HG03039 (cell line): ENCODE data around the gene AGER.
"Not testable (repeated sequence)": the region's sequence is repeated elsewhere in the genome, so short reads cannot be mapped to it uniquely, and the experiment has no call there.

ENCODE experiments used
- ATAC-seq: cut with Tn5 transposase; IDR thresholded peaks from one replicate; pipeline ENCODE4 v1.9.1; 2021; ENCODE audit warnings: mild to moderate bottlenecking, moderate library complexity; ENCODE audit not compliant: unreplicated experiment

Gene AGER

DNA sequence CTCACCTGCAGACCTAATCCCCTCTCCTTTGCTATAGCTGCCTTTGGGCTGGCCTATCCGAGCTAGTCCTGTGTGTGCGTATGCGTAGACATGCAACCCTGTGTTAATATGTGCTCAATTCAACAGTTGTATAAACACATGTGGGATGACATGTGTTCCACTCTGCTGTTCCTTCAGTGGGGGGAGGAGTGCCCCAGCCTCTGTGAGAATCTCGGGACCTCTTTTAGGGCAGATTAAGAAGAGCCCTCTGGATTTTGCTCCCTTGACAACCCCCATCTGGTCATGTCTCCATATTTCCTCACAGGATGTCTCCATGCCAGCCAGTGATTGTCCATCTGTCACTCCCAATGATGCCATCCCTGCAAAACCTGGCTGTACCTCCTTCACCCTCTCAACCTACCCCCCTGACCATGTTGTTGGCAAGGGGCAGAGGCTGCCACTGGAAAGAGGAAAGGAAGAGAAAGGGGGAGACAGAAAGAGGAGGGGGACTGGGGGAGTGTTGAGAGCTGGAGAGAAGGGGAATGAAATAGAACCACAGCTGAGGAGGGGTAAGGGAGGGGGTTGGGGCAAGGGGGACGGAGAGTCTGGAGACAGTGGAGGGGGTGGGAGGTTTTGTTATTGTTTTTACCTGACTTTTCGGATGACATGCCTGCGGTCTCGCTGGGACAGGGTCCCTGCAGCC, 32.7 kb downstream of the AGER start:
- ATAC-seq = no peak

- ATAC-seq = no peak
Measured at GRCh38 chr6:32149932-32150870, 33.9 kb downstream of the AGER start.

DNA sequence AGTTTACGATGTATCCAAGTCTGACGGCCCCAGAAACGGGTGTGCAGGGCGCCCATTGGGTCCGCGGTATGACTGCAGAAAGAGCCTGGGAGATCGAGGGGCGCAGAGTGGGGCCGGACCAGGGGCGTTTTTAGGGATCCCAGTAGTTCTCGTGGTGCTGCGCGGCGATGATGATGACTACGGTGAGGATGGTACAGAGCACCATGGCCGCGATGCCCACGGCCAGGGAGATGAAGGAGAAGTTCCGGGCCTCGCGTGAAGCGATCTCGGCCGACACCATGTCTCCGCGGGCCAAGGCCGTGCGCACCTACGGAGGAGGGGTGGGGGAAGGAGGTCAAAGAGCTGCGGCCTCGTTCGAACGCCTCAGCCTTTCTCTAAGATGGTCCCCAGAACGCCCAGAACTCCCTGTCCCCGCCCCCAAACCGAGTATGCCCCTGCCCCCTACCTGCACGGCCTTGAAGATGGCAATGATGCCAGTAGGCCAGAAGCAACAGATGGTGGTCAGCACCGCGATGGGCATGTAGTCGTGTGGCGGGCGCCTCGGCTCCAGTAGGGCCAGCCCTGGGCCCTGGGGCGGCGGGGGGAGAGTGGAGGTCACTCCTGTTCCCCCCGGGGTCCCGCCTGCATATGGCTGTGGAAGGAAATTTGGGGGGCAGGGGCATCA, 34.8 kb downstream of the AGER start:
- ATAC-seq = no peak

DNA sequence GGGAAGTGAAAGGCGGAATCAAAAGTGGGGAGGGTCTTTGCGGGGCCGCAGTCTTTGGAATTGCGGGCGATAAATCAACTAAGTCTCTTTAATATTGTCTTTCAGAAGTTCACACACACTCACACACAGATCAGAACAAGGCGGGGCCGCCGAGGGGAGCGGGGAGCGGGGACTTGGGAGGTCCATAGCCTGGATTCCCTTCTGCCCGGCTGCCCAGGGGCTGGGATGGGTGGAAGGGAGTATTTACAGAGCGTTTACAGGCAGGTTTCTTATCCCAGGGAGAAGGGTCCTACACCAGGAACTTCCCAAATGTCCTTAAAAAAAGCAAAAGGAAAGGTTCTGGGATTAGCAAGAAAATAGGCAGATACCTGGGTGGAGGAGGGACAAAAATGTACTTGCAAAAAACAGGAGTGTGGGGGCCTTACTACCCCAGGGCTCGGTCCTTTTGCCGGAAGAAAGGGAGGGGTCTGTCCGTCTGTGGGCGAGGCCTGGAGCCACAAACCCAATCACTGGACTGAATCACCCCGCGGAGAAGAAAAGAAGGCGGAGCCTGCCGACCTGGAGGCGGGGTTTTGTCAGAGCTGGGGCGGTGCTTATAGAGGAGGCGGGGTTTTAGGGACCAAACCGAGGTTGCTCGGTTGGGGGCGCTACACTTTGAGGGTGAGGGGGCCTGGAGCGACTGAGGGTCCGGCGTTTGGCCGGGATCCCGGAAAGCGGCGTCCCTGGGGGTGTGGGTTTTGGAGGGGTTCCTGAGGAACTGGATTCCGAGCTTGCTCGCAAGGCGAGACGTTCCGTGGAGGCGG, 35.6 kb downstream of the AGER start:
- no peak for ATAC-seq

GRCh38 chr6:32147401-32148132, 36.5 kb downstream of the AGER start:
- ATAC-seq = no peak

DNA sequence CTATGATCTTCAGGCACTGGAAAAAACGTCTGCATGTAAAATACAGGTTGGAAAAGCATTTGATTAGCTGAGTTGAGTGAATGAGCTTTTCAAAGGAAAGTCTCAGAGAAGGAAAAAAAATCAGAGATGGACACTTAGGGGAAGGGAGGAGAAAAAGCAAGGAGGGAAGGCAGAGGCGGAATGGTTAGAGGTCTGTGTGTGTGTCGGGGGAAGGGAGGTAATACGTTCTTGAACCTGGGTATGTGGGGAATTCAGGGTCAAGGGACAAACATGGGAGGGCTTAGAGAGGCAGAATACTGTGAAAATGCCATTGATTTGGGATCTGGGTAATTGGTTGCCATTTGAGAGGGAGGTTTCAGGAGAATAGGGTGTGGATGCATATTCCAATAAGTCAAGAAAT, 37.4 kb downstream of the AGER start:
- ATAC-seq = no peak

DNA sequence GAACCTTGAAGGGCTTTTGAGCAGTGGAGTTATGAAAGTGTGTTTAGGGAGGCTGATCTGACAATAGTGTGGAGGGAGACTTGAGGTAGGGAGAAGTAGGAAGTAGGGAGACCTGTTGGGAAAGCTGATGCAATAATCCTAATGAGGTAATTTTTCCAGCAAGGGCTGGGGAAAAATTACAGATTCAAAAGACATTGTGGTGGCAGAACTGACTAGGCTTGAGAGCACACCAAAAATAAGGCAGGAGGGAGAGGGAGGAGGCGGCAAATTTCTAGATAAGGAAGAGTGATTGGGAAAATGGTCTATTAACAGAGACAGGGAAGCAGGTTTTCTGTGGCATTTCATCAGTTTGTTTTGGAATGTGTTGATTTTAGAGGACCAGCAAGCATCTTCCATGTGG, 37.8 kb downstream of the AGER start:
- ATAC-seq = no peak

GRCh38 chr6:32144238-32144637, 39.8 kb downstream of the AGER start:
- not testable (repeated sequence) for ATAC-seq

DNA sequence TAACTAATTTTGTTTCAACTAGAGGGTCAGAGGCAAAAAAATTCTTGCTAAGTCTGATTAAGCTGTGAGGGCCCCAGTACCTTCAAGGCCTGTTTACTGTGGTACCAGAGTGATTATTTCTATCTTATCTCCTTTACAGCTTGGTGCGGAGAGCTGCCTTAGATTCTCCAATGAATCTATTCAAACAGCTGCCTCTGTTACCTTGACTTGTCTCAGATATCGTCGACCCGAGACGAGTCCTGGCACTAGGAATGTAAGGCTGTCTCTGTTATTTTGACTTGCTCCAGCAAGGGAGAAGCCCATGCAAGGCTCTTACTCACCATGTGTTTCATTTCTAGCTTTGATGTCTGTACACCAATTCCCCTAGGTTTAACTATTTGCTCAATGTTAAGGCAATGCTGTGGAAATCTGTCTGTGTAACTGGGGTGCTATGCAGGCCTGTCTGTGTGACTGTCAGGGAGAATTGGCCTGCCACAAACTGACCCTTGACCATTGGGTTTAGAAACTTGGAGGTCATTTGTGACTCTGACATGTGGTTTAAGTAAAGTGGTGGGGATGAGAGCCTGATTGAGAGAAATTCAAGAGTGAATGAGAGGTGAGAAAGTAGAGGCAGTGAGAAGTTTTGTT, 43.5 kb downstream of the AGER start:
- no peak for ATAC-seq

GRCh38 chr6:32139590-32139989, 44.5 kb downstream of the AGER start:
- ATAC-seq = no peak

DNA sequence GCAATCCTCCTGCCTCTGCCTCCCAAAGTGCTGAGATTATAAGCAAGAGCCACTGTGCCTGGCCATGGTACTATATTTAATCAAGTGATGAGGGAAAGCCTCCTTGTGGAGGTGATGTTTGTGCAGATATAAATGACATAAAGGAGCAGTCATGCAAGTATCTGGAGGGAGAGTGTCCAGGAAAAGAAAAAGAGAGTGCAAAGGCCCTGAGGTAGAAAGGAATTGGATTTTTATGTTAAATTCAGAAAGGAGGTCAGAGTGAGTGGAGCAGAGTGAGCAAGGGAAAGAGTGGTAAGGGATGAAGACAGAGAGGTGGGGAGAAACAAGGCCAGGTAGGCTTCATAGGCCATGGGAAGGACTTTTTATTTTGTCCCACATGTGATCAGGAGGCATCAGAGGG, 46.6 kb downstream of the AGER start:
- ATAC-seq = no peak

- ATAC-seq = no peak
Measured at GRCh38 chr6:32133786-32134185, 50.3 kb downstream of the AGER start.

DNA sequence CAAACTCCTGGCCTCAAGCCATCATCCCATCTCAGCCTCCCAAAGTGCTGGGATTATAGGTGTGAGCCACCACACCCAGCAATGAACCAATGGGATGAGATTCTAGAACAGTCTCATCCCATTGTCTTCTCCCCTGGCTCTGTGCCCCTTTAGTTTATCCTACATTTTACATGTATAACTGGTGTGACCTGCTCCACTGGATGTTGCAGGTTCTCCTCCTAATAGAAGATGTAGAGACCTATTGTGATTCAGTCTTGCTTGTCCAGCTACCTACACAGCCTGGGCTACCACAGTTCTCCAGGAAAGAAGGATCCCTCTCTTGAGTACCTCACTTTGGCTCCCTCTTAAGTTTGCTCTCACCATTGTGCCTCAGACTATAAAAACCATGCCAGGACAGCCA, 51.9 kb downstream of the AGER start:
- ATAC-seq = no peak

DNA sequence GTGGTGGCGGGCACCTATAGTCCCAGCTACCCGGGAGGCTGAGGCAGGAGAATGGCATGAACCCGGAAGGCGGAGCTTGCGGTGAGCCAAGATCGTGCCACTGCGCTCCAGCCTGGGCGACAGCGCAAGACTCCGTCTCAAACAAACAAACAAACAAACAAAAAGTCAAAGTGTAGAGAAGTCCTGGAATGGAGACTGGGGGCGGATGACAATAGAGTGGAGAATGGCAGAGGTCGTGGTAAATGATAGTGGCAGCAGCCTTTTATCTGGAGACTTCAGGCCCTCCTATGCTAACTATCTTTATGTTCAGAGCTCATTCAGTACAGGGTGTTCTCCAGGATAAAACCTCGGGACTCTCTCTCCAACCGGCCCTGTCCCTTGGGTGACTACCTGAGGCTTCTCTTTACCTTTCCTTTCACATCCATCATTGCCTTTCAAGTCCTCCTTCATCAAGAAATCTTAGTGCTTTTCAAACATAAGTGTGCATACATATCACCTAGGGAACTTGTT, 52.6 kb downstream of the AGER start:
- ATAC-seq = no peak
